ENCODE measurements around the gene FBXL2. TPM values are rescaled to one million over a fixed set of nuclear protein-coding genes. Genes with fewer than 3 reads are reported as not detected.

Gene FBXL2
- total and polyA plus RNA-seq, 2 of the 8 experiments (the other 6 are each of a cell fraction or from before 2014, with no cell fraction given) = 3.1 to 5.4 TPM

DNA sequence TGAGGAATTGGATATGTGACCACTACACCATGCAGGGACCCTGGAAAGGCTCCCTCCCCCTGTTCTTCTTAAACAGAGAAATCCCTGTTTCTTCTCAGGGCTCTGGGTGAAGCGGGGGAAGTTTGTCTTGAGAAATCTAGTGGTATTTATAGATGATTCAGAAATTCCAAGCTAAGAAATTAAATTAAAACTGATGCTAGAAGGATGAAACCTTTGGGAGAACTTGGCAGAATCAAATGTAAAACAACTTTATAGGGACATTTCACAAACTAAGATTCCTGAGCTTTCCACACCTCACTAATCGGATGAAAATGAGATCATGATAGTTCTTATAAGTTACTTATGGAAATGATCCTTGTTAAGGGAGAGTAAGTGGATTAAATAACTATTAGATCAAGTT, 54.2 kb downstream of the FBXL2 start:
- Histone ChIP-seq H3K56ac (replicated peaks; ENCODE audit: insufficient read length, low read depth, low read length) (no peak overlapping the region), H2AFZ (ENCODE audit: low read length) (no peak overlapping the region), H3K14ac (ENCODE audit: insufficient read length) (no peak overlapping the region), H3K23ac (ENCODE audit: insufficient read length) (no peak overlapping the region), H2BK12ac (ENCODE audit: low read depth, low read length) (no peak overlapping the region), H3K4me1 (replicated peaks in 1 of 4; ENCODE audit: control insufficient read depth in 3 of 4, insufficient read depth in 4 of 4, low read length in 3 of 4) (no peaks in the 10 kb centered on the region), H3K4me2 (ENCODE audit: insufficient read depth in 1 of 2, low read depth in 2 of 2, low read length in 2 of 2) (no peak overlapping the region), H2BK120ac (replicated peaks; ENCODE audit: low read depth, low read length) (no peak overlapping the region), H3K9me3 (ENCODE audit: insufficient read depth in 2 of 2, low read depth in 1 of 2, low read length in 1 of 2) (peaks cover 0 to 3% of the 10 kb centered on the region in 2 experiments; a peak in 2 of 4 replicates), H3K79me2 (ENCODE audit: control insufficient read depth in 1 of 2, insufficient read depth in 2 of 2, low read length in 2 of 2) (no peaks in the 10 kb centered on the region), H4K20me1 (replicated peaks in 1 of 2; ENCODE audit: control insufficient read depth in 1 of 2, insufficient read depth in 2 of 2, low read length in 2 of 2) (no peaks in the 10 kb centered on the region), H3K9ac (replicated peaks in 1 of 4; ENCODE audit: extremely low read depth in 1 of 4, low read depth in 3 of 4, low read length in 3 of 4) (no peak overlapping the region), H2BK5ac (ENCODE audit: low read depth, low read length) (no peak overlapping the region), H3K23me2 (ENCODE audit: low read depth, low read length) (no peaks in the 10 kb centered on the region), H3K4me3 (ENCODE audit: extremely low read depth in 1 of 4, insufficient read depth in 2 of 4, low read depth in 3 of 4, low read length in 4 of 4) (no peak overlapping the region), H3K36me3 (ENCODE audit: control insufficient read depth in 2 of 4, insufficient read depth in 4 of 4, low read length in 3 of 4) (no peaks in the 10 kb centered on the region), H3K4ac (replicated peaks; ENCODE audit: insufficient read length, low read depth, low read length) (no peak overlapping the region), H2BK15ac (ENCODE audit: low read length) (no peak overlapping the region), H3K18ac (ENCODE audit: extremely low read depth, low read length) (no peak overlapping the region), H2BK20ac (ENCODE audit: low read length) (no peak overlapping the region), H3K27me3 (replicated peaks in 1 of 4; ENCODE audit: control insufficient read depth in 3 of 4, extremely low read depth in 1 of 4, insufficient read depth in 3 of 4, low read length in 3 of 4) (no peaks in the 10 kb centered on the region), H4K8ac (ENCODE audit: extremely low read depth, insufficient read depth, low read length) (no peak overlapping the region), H4K5ac (ENCODE audit: insufficient read length, low read depth, low read length) (no peak overlapping the region), H3K79me1 (ENCODE audit: low read depth, low read length) (no peaks in the 10 kb centered on the region), H2AK5ac (ENCODE audit: low read depth, low read length) (no peak overlapping the region), H4K91ac (replicated peaks; ENCODE audit: insufficient read length, low read length) (no peak overlapping the region), H3K27ac (ENCODE audit: low read depth, low read length) (no peak overlapping the region)
- 91% methylated on average over 2 of the region's 2 CpGs; no CpG with 5 or more reads in 1 of the 2 experiments for WGBS, 2 experiments (ENCODE audit: extremely low coverage in 1 of 2, insufficient coverage in 1 of 2, insufficient read length in 1 of 2, insufficient replicate concordance in 2 of 2, low coverage in 1 of 2, low lambda C conversion rate in 2 of 2, missing lambda C conversion rate in 1 of 2)
- DNase-seq (ENCODE audit: low read depth in 1 of 2, low spot score in 2 of 2) (no peak), FAIRE-seq (no peak)
- POLR2A ChIA-PET (ENCODE audit: partially characterized antibody) = no interaction called here
- TF ChIP-seq TBP (IDR thresholded peaks at IDR 0.05; ENCODE audit: low read depth, low read length) (no peak), EP300 (IDR thresholded peaks at IDR 0.05; ENCODE audit: borderline replicate concordance in 1 of 2, low read depth in 2 of 2, low read length in 2 of 2) (no peak), SP2 (IDR thresholded peaks at IDR 0.05; ENCODE audit: low read length) (no peak), RBBP5 (IDR thresholded peaks at IDR 0.05; ENCODE audit: borderline replicate concordance, low read depth, low read length) (no peak), CHD2 (IDR thresholded peaks at IDR 0.05; ENCODE audit: low read length) (no peak), MAFK (IDR thresholded peaks at IDR 0.05; ENCODE audit: low read depth, low read length) (no peak), NRF1 (IDR thresholded peaks at IDR 0.05; ENCODE audit: low read depth, low read length) (no peak)
- TF ChIP-seq, protein P1, sequence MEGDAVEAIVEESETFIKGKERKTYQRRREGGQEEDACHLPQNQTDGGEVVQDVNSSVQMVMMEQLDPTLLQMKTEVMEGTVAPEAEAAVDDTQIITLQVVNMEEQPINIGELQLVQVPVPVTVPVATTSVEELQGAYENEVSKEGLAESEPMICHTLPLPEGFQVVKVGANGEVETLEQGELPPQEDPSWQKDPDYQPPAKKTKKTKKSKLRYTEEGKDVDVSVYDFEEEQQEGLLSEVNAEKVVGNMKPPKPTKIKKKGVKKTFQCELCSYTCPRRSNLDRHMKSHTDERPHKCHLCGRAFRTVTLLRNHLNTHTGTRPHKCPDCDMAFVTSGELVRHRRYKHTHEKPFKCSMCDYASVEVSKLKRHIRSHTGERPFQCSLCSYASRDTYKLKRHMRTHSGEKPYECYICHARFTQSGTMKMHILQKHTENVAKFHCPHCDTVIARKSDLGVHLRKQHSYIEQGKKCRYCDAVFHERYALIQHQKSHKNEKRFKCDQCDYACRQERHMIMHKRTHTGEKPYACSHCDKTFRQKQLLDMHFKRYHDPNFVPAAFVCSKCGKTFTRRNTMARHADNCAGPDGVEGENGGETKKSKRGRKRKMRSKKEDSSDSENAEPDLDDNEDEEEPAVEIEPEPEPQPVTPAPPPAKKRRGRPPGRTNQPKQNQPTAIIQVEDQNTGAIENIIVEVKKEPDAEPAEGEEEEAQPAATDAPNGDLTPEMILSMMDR (IDR thresholded peaks at IDR 0.05; ENCODE audit: control extremely low read depth in 1 of 3, insufficient read depth in 1 of 3, low read depth in 1 of 3, low read length in 3 of 3) = no peak
- TF ChIP-seq, protein P2, sequence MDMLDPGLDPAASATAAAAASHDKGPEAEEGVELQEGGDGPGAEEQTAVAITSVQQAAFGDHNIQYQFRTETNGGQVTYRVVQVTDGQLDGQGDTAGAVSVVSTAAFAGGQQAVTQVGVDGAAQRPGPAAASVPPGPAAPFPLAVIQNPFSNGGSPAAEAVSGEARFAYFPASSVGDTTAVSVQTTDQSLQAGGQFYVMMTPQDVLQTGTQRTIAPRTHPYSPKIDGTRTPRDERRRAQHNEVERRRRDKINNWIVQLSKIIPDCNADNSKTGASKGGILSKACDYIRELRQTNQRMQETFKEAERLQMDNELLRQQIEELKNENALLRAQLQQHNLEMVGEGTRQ (IDR thresholded peaks at IDR 0.05; ENCODE audit: low read length) = no peak
- CTCF ChIA-PET (ENCODE audit: partially characterized antibody) = no interaction called here

Measured in H1 (cell line).